Retinal pigment epithelial cell (primary cell): ENCODE results near the gene CLIC5.
"Not testable (repeated sequence)": the region's sequence is repeated elsewhere in the genome, so short reads cannot be mapped to it uniquely, and the experiment has no call there.

Experiments used
- DNase-seq: peaks from one replicate; pipeline ENCODE4 v3.0.0-alpha.2; 2010; ENCODE audit warnings: low read depth
- H3K4me3 ChIP-seq: 2 replicates; pipeline ENCODE4 v1.5.1; 2011; ENCODE audit warnings: mild to moderate bottlenecking, low read length, control low read depth, moderate library complexity
- CTCF ChIP-seq: conservative IDR thresholded peaks from 2 replicates; pipeline ENCODE4 v1.5.1; 2011; ENCODE audit warnings: low read depth, low read length, control low read depth, inconsistent platforms

CLIC5 gene

GRCh38 chr6:45929421-45930361 lies 86.0 kb downstream of the CLIC5 start:
- TF ChIP-seq CTCF, result no peak
- H3K4me3 ChIP-seq, result no peak overlapping the region
- no peak for DNase-seq

- no peak for DNase-seq
- TF ChIP-seq CTCF, result no peak
- no peak overlapping the region for H3K4me3 ChIP-seq
Measured at GRCh38 chr6:45928721-45929305, 86.8 kb downstream of the CLIC5 start.

GRCh38 chr6:45927421-45928320 lies 88.0 kb downstream of the CLIC5 start:
- TF ChIP-seq CTCF, result no peak
- no peak for DNase-seq
- H3K4me3 ChIP-seq, result no peak overlapping the region

- TF ChIP-seq CTCF, result peak; percentile 15
- H3K4me3 ChIP-seq, DNase-seq: not testable (repeated sequence)
Measured at GRCh38 chr6:45926423-45926822, 89.2 kb downstream of the CLIC5 start.

- TF ChIP-seq CTCF, result no peak
- no peak for DNase-seq
- H3K4me3 ChIP-seq, result no peak overlapping the region
Measured at GRCh38 chr6:45924763-45925342, 90.8 kb downstream of the CLIC5 start.

- DNase-seq, result no peak
- TF ChIP-seq CTCF, result no peak
Measured at GRCh38 chr6:45923831-45924391, 91.7 kb downstream of the CLIC5 start.

More at GRCh38 chr6:45923831-45924391, 91.7 kb downstream of the CLIC5 start:
- no peak overlapping the region for H3K4me3 ChIP-seq
